NCI-H146 treated with DMSO at 0.1 percent for 48 hours (cell line): ENCODE measurements around the gene ADPRH.

Experiments used
- DNase-seq: peaks from one replicate; lab custom pipeline; 2025; ENCODE audit not compliant: unreplicated experiment; lab: John Stamatoyannopoulos, UW

Gene ADPRH

DNA sequence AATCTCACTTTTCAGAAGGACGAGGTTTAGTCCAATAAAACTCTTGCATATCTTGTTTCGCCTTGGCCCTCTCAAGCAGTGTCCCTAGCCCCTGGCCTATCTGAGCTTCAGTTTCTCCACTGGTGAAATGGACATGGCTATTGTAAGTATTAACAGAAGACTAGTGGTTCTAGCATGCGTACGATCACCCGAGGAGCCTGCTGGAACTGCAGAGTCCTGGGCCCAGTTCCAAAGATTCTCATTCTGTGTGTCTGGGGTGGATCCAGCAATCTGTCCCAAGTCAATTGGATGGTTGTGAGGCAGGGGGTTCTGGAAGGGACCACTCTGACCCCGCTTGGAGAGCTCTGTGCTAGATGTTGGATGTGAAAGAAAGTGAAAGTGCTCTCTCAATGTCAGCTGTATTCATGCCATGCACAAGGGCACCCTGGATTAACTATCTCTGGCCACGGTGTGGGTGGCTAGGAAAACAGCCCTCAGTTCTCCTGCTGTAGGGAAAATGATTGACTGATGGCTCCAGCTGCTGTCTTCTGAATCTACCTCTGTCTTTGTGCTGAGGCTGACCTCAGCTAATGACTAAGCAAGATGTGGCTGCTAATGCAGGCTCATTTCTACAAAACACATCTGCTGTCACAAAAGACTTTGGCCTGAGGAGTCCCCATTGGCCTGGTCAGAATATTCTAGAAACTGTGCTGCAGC is 16.5 kb downstream of the ADPRH start:
- DNase-seq = no peak

DNA sequence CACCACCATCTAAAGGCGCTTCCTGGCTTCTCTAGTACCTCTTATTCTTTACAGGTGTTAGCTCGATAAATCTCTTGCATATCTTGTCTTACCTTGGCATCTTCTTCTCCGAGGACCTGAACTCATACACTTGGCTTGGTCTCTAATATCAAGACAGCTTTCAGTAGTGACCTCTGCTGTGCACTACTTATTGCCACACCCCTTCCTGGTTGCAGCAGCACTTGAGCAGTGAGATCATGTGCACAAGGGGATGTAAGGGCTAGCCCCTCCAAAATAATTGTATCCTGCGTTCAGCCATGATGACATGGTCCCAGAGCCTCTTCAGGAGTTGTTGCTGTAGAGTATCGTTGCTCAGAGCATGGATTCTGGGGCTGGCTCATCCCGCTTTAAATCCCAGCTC is 17.1 kb downstream of the ADPRH start:
- DNase-seq = no peak

DNA sequence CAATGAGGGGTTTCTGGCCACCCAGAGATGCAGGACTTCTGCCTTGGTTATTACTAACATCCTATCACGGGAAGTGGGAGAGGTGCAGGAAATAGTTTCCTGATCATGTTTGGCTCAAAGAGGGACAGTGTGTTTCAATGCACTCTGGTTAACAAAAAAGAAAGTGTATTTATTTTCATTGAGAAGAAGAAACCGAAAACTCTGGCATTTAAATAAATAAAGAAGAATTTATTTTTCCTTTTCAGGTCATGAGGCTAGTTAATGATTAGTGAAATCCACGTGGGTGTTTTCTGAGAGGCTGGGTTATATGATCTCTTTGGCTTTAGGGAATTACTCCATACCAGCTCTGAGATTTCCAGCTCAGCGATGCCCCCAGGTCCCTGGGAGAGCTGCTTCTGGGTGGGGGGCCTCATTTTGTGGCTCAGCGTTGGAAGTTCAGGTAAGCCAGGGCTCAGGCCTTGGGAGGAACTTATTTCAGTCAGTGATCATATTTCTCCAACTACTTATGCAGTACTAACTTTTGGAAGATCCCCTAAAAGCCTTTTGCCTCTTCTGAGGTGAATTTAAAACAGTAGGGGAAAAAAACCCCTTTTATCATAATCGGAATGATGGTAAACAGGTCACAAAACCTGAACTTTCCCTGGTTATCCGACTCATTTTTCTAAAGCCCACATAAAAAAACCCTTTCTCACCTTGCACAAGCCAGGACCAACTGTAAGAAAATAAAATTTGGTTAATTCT is 18.4 kb downstream of the ADPRH start, which contains the start of gene PLA1A:
Gene PLA1A, plus strand, starts transcription at position 338 of the 741 bp plus-strand sequence. Its CDS starts 29 bp downstream, at position 367.
- no peak for DNase-seq

DNA sequence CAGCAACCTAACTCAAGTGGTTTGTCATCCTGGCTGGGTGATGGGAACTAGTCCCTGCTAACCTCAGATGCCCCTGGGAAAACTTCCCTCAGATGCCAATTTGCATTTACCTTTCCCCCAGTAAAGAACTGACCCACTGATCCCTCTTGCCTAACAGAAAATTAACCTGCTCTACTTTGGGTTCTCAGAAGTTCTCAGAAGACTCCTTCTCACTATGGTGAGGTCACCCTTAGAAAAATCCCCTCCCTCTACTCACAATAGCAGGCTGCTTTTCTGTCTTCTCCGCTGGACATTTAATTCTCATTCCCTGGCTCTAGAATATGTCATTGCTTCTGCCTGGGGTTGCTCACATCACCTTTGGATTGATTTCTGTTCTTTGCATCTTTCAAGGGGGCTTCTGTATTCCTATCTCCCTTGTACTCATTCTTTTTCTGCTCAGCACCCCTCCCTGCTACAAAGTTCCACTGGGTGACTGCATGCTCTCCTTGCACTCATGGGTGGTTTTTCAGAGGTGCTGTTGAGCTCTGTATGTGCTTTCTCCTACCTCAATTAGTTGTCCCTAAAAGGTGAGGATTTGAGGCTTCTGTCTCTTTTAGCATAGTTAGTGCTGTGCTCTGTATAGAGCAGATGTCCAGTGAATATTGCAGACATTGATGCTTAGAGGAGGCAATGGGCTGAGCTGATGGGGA is 19.3 kb downstream of the ADPRH start:
- no peak for DNase-seq

DNA sequence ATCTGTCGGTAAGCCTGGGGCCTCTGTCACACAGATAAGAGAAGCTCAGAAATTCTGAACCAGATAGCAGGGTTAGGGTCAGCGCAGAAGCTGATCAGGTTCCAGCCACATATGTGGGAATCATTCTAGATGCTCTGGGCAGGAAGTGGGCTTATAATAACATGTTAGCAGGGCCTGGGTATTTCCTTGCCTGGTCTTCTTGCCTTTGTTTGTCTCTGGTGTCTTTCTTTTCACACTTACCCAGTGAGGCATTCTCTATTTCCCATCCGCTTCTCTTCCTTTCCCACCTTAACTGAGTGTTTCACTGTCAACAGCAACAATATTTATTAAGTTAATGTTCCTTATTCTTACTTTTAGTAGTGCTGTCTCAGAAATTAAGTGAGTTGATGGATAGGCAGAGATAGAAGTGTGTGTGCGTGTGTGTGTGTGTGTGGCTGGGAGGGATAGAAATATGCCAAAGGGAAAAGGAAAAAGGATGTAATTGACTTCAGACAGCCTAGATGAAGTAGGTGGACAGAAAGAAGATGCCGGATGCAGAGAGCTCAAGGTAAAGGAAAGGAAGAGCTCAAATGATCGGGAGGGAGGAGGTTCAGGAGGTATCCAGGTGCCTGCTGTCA is 20.4 kb downstream of the ADPRH start:
- no peak for DNase-seq

DNA sequence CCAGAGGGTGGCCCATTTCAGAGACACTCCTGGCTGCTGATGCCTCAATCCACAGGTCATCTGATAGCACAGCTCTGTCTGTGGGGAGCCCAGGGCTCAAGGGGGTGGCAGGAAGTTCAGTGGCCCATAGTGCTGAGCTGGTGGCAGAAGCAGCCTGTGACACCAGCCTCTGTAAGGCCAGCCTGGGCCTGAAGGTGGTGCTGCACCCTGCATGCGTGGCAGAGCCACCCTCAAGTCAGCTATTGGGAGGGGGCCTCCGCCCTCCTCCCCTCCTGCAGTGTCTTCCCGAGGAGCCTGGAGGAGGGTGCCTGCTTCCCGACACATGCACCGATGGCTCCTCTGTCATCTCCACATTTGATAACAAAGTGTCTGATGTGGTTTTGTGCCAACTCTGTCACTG is 21.4 kb downstream of the ADPRH start:
- no peak for DNase-seq

DNA sequence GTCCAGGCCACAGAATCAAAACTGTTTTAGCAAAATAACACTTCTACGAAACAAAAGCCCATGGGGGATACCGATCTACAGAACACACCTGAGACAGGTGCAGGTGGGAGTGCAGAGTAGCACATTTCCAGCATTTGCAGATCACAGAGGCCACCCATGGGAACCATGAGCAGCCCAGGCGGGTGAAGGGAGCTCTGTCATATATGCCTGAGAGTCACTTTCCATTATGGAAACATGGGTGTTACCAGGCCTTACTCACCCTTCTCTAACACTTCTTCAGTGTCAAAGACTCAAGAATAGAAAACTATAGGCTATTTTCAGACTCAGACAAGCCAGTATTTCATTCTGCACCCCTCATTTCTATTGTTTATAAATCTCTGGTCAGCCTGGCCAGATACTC is 21.9 kb downstream of the ADPRH start:
- DNase-seq = no peak

DNA sequence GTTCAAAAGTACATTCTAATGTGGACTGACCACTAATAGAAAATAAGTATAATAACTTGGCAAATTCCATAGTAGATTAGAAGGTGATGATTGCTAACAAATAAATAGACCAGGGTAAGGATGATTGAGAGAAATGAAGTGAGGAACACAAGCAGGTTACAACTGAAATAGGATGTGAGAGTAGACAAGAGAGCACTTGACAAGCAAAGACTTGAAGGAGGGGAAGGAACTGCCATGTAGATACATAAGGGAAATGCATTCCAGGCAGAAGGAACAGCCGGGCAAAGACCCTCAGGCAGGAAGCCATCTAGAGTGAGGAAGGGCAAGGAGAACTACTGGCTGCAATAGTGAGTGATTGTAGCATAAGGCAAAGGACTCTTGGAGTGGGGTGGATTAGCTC is 23.4 kb downstream of the ADPRH start:
- no peak for DNase-seq

DNA sequence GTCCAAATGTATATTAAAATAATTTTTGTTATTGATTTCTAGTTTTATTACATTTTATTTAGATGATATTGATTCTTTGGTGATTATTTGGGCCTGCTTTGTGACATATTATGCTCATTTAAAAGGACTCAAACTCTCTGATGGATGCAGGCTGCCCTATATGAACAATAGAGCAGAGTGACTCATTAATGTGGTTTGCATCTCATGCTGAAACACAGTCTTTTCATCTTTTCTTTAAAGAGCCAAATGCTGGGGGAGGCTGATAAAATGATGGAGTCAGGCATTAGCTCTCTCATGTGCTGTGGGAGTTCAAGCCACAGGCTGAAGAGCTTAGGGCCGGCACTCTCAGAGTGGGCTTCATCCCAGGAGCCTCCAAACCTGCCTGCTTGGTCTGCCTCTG is 25.6 kb downstream of the ADPRH start:
- DNase-seq = no peak

DNA sequence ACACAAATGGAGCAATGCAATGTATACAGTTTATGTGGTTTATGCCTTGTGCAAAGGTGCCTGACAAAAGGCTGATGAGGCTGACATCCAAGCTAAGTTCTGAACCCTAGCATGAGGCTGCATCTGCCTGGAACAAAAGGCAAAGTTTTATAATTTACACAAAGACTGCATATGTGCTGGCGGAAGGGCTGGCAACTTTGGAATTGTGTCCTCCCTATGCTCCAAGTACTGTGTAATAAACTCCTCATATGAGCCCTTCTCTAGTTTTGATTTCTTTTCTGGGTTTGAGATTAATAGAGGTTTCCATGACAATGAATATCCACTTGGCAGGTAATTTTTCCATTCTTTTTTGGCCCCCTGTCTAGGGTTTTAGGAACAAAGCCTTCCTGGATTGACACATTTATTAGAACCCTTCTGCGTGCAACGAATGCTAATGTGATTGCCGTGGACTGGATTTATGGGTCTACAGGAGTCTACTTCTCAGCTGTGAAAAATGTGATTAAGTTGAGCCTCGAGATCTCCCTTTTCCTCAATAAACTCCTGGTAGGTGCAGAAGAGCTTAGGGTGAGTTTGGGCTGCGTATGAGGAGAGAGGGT is 29.2 kb downstream of the ADPRH start:
- no peak for DNase-seq

DNA sequence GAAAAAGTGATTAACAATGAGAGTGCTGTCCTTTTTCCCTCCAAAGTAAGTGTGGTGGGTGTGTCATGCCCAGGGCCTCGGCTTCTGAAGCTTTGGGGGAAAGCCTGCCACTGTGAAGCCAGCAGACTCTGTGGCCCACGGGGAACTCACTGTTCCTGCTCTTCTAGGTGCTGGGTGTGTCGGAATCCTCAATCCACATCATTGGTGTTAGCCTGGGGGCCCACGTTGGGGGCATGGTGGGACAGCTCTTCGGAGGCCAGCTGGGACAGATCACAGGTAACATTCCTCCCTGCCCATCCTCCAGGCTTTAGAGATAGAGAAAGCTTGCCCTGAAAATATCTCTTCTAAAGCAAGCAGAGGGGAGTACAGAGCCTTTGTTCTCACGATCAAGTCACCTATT is 30.0 kb downstream of the ADPRH start:
- no peak for DNase-seq

DNA sequence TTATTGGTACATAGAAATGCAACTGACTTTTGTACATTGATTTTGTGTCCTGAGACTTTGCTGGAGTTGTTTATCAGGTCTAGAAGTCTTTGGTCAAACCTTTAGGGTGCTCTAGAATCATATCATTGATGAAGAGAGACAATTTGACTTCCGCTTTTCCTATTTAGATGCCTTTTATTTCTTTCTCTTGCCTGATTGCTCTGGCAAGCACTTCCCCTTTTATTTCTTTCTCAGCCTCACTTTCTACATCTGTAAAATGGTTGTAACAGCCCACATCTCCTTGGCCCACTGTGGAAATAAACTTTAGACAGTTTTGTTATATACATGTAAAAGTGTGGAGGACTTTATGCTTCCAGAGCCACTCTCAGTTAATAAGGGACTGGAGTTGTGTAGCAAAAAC is 32.4 kb downstream of the ADPRH start:
- DNase-seq = no peak

DNA sequence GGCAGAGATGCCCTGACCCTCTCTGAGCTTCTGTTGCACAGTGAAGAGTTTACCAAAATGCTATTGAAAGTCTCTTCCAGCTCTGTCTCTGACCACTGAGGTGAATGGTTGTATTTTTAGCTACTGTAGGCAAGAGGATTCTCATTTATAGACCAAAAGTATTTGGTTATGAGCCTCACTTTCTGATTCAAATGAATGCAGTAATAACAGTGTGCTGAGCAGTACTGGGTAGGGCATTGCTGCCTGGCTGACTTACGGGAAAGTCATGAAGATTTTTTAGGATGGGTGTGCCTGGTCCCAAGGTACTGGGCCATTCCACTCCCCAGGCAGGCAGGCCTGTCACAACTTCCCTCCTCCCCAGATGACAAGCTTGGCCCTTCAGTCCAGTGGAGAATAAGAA is 33.9 kb downstream of the ADPRH start:
- no peak for DNase-seq

DNA sequence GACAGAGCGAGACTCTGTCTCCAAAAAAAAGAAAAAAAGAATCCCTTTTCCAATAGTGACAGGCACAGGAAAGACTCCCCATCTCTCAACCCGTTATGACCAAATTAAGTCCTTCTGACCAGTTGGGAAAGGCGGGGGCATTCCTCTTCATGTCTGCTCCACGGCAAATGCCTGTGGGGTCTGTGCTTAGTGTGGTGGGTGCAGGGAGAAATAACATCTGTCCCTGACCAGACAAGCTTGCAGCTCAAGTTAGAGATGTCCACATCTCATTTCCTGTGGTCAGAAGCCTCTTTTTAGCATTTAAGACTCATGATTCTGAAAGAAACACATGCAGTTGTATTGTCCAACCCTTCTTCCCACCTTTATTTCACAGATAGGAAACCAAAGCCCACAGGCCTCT is 34.6 kb downstream of the ADPRH start:
- DNase-seq = no peak

DNA sequence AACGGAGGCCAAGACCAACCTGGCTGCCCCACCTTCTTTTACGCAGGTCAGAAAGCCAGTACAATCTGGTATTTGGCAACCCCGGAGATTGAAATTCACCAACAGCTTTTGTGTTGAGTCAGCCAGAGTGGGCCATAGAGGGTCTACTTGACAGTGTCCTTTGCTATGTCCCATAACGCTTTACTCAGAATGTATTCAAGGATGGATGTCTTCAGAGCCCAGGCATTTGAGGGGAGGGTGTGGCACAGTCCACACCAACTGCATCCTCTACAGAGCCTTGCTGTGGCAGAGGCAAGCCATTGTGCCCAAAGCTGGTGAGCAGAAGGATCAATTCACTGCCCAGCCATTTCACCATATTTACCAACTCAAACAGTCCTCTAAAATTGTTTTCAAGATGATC is 36.8 kb downstream of the ADPRH start:
- DNase-seq = no peak

DNA sequence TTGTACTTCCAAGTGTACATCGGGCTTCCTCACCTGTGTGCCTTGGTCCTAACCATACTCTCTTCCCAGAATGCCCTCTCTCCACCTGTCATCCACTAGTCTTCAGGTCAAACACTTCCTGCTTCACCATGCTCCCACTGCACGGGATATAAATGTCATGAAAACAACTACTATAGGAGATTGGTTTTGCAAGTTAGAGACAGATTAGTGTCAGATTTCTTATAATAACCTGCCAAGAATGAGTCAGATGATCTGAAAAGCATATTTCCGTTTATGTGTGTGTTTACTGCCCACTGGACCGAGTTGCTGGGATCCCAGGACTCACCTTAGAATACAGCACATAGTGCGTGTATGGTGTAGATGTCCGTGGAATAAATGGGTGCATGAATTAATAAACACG is 39.8 kb downstream of the ADPRH start:
- DNase-seq = no peak

DNA sequence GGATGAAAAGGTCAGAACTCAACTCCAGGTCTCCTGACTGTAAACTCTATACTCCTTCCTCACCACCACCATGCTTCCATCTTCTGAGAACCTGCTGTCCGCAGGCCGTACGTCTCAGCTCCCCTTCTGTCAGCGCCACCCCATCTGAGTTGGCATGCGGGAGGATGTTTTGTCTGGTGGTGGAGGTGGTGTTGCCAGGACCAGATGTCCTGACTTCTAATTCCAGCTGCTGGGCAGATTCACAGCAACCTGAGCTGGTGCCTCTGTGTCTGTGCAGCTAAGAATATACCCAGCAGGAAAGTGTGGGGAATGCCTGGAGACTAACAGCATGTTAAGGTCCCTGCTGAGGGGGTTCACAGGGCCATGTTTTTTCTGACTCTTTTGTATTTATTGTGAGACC is 41.6 kb downstream of the ADPRH start:
- DNase-seq = no peak

DNA sequence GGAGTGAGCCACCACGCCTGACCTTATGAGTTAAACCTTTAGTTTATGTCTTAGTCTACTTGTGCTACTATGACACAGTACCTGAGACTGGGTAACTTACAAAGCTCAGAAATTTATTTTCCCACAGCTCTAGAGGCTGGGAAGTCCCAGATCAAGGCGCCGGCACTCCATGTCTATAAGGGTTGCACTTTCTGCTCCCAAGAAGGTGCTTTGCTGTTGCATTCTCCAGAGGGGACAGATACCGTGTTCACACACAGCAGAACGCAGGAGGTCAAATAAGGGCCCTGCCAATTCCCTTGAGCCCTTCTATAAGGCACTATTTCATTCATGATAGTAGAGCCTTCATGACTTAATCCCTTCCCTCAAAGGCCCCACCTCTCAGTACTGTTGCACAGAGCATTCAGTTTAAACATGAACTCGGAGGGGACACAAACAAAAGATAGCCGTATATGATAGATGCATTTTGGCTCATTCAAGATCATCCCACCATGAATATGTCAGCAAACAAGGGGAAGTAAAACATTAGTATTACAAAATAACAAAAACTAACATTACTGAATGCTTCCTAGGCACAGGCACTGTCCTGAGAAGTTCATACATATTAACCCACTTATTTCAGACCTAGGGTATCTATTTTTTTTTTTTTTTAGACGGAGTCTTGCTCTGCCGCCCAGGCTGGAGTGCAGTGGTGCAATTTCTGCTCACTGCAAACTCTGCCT is 44.9 kb downstream of the ADPRH start:
- DNase-seq = no peak

DNA sequence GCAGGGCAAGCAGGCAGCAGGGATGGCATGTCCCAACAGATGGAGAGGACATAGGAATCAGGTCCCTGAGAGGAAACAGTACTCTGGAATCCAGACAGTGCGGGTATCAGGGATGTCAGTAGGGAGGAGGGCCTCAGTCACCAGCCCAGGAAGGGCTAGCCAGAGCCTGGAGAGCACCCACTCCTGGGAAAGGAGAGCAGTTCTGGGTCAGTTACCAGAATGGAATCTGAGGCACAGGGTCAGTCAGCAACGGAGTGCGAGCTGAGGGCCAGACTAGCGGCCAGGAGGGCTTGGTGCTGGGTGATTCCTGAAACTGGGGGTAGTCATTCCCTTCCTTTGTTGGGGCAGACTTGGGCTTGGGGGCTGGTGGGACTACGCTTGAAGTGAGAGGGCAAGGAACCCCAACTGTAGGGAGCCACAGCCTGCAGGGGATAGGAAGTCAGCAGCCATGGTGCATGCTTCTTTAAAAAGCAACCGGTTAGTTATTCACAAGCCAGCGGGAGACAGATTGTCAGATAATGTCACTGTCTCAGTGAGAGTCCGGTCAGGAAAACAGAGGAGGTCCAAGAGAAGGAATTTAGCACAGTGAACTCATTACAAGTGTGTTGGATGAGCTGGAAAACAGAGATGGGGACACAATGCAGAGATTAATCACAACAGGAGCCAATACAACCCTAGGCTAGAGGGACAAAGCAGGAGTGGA is 46.3 kb downstream of the ADPRH start:
- no peak for DNase-seq

DNA sequence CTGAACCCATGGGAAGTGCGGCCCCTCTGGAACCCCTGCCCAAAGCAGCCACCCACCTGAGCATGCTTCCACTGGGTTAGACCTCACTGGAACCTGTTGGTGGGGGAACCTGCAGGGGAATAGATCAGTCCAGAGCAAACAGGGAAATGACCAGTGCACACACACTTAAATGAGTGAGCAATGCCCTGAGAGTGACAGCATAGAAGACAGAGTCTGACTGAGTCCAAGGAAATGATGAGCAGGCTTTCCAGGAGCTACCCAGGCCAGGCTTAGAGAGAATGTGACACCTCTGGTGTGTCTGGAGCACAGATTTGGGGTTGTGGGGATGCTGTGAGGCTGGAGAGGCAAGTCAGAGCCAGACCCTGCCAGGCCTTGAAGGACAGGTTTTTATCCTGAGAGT is 46.9 kb downstream of the ADPRH start:
- DNase-seq = no peak
